H1 (cell line): ENCODE data around the gene RCSD1. TPM values are rescaled to one million over a fixed set of nuclear protein-coding genes. Genes with fewer than 3 reads are reported as not detected.

Experiments used
- HDAC6 ChIP-seq: IDR thresholded peaks from one replicate; pipeline ENCODE4 v1.7.1; 2012; ENCODE audit warnings: low read depth, mild to moderate bottlenecking, inconsistent platforms, low read length, moderate library complexity
- RAD21 ChIP-seq, 2 experiments: IDR thresholded peaks in 1 of 2; conservative IDR thresholded peaks in 1 of 2; 2 replicates each; pipeline ENCODE4 v1.6.1; 2011; ENCODE audit warnings: low read depth in 2 of 2, low read length in 2 of 2, improper control_type of control experiment in 1 of 2, inconsistent platforms in 1 of 2, mild to moderate bottlenecking in 1 of 2, moderate library complexity in 1 of 2
- RXRA ChIP-seq: IDR thresholded peaks from 2 replicates; pipeline ENCODE4 v1.6.1; 2011; ENCODE audit warnings: low read depth, mild to moderate bottlenecking, low read length, moderate library complexity; ENCODE audit not compliant: insufficient read depth
- SRF ChIP-seq: IDR thresholded peaks from 2 replicates; pipeline ENCODE4 v1.6.1; 2011; ENCODE audit warnings: mild to moderate bottlenecking, low read depth, low read length, moderate library complexity
- TBP ChIP-seq: IDR thresholded peaks from 2 replicates; pipeline ENCODE4 v1.6.1; 2011; ENCODE audit warnings: low read depth, low read length, improper control_type of control experiment
- polyA plus RNA-seq, 7 experiments: library from polyadenylated mRNA; depleted of rRNA in 3 of 7; stranded (reverse) in 5 of 7; unstranded in 2 of 7; fragments of >200 nt in 5 of 7; fragments of 200-250 nt in 2 of 7; gene quantifications; 1 replicate in 5 of 7; 2 replicates in 1 of 7; 4 replicates in 1 of 7; pipeline versions ENCODE4 v1.2.1 to v1.2.3, GENCODE V29; 2011 to 2013; ENCODE audit warnings: missing spikeins in 2 of 7, mixed read lengths in 2 of 7
- total RNA-seq: library from RNA; stranded (reverse); fragmentation: NEBNext Ultra II Directional; extraction: Animal tissue kit (Norgen Biotek cat#: 25700); gene quantifications from 2 replicates; pipeline ENCODE4 v1.2.1, GENCODE V29; 2021

The RCSD1 gene
- total and polyA plus RNA-seq, 2 of the 8 experiments (the other 6 are each of a cell fraction or from before 2014, with no cell fraction given), result 0.47 to 0.69 TPM

- TF ChIP-seq RAD21 (IDR thresholded peaks at IDR 0.05 in 1 of 2, conservative IDR thresholded peaks at IDR 0.05 in 1 of 2; ENCODE audit: low read depth in 2 of 2, low read length in 2 of 2), result no peak
- TF ChIP-seq TBP, result no peak
- no peak for TF ChIP-seq HDAC6
- TF ChIP-seq SRF, result no peak
- no peak for TF ChIP-seq RXRA
- TF ChIP-seq, all 59 proteins: peak for 0
Observed at GRCh38 chr1:167676916-167677848, 47.1 kb downstream of the RCSD1 start (continued).
